GM10266 (cell line): Measurements from ENCODE around the gene ABHD3.
"Not testable (repeated sequence)": the region's sequence is repeated elsewhere in the genome, so short reads cannot be mapped to it uniquely, and the experiment has no call there.

Source experiments
- DNase-seq: peaks from one replicate; pipeline ENCODE4 v3.0.0; 2012; ENCODE audit errors: extremely low spot score
- CTCF ChIP-seq: IDR thresholded peaks from 2 replicates; pipeline ENCODE4 v1.5.1; 2012; ENCODE audit warnings: mild to moderate bottlenecking, low read depth; ENCODE audit not compliant: control insufficient read depth, insufficient read depth; ENCODE audit errors: missing control alignments

ABHD3 gene

GRCh38 chr18:21727702-21728101, 23.1 kb upstream of the ABHD3 start:
- no peak for TF ChIP-seq CTCF
- DNase-seq = no peak

GRCh38 chr18:21725201-21725600, 20.6 kb upstream of the ABHD3 start:
- TF ChIP-seq CTCF = no peak
- DNase-seq = no peak

GRCh38 chr18:21722687-21723086, 18.1 kb upstream of the ABHD3 start:
- TF ChIP-seq CTCF = no peak
- no peak for DNase-seq

GRCh38 chr18:21714474-21714873, 9.9 kb upstream of the ABHD3 start:
- no peak for DNase-seq
- TF ChIP-seq CTCF = no peak

- DNase-seq = not testable (repeated sequence)
Measured at GRCh38 chr18:21707130-21707529, 2.6 kb upstream of the ABHD3 start.

- DNase-seq = no peak
- no peak for TF ChIP-seq CTCF
Measured at GRCh38 chr18:21706386-21706865, 1.9 kb upstream of the ABHD3 start.

- peak; percentile 67 for DNase-seq
- TF ChIP-seq CTCF = no peak
Measured at GRCh38 chr18:21703241-21703820, 1.2 kb downstream of the ABHD3 start.

- no peak for DNase-seq
- TF ChIP-seq CTCF = no peak
Measured at GRCh38 chr18:21702602-21703001, 2.0 kb downstream of the ABHD3 start.
